SK-N-SH (cell line): ENCODE data around the gene CD300H.

Experiments used
- JUND ChIP-seq: IDR thresholded peaks from 2 replicates; pipeline ENCODE4 v1.4.0; 2012
- SMC3 ChIP-seq: IDR thresholded peaks from 2 replicates; pipeline ENCODE4 v1.6.1; 2012; ENCODE audit warnings: low read depth, low read length, improper control_type of control experiment

DNA sequence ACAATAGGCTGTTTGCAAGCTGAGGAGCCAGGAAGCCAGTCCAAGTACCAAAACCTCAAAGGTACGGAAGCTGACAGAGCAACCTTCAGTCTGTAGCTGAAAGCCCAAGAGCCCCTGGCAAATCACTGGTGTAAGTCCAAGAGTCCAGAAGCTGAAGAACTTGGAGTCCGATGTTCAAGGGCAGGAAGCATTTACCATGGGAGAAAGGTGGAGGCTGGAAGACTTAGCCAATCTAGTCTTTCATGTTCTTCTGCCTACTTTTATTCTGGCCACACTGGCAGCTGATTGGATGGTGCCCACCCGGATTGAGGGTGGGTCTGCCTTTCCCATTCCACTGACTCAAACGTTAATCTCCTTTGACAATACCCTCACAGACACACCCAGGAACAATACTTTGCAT lies 51.4 kb downstream of the CD300H start:
- TF ChIP-seq SMC3, result no peak
- TF ChIP-seq JUND, result no peak
